Erythroblast (primary cell): ENCODE results near the gene RAB11FIP3.
A peak's percentile ranks its signal among the peaks of the same experiment; 100 is the strongest.

Experiments used
- DNase-seq, 2 experiments: peaks; one replicate each; lab custom pipeline; 2025; lab: John Stamatoyannopoulos, UW
- GATA1 ChIP-seq: IDR thresholded peaks from 2 replicates; pipeline ENCODE4 v1.6.1; 2011; ENCODE audit warnings: low read depth, mild to moderate bottlenecking, control low read depth, low read length, moderate library complexity
- POLR2A ChIP-seq: IDR thresholded peaks from 2 replicates; pipeline ENCODE4 v1.6.1; 2011; ENCODE audit warnings: mild to moderate bottlenecking, low read length

RAB11FIP3 gene

GRCh38 chr16:523097-523741 lies 97.8 kb downstream of the RAB11FIP3 start:
- no peak for DNase-seq
- TF ChIP-seq POLR2A (no peak), GATA1 (no peak)

GRCh38 chr16:524274-525040 lies 99.0 kb downstream of the RAB11FIP3 start:
- TF ChIP-seq POLR2A (peak; percentile 7), GATA1 (no peak)
- DNase-seq, result no peak

- DNase-seq, result no peak
- TF ChIP-seq POLR2A, result no peak
Measured at GRCh38 chr16:525123-525519, 99.7 kb downstream of the RAB11FIP3 start.

- no peak for TF ChIP-seq GATA1
- TF ChIP-seq POLR2A, result no peak
- peak; percentile 42 to 54 for DNase-seq
Measured at GRCh38 chr16:525520-526180, 100.2 kb downstream of the RAB11FIP3 start.

GRCh38 chr16:526181-527014 lies 100.9 kb downstream of the RAB11FIP3 start:
- DNase-seq, result peak; percentile 82 to 84
- no peak for TF ChIP-seq POLR2A
- no peak for TF ChIP-seq GATA1

GRCh38 chr16:527015-527903 lies 101.8 kb downstream of the RAB11FIP3 start, which contains the start of gene CAPN15:
Gene CAPN15 (plus strand): TSS chr16:527712. CDS start chr16:546839, 19,127 bp downstream.
- TF ChIP-seq GATA1, result no peak
- TF ChIP-seq POLR2A, result peak; percentile 81
- peak; percentile 95 to 98 for DNase-seq

- TF ChIP-seq POLR2A (peak; percentile 56), GATA1 (no peak)
- DNase-seq, result peak; percentile 71 to 79
Measured at GRCh38 chr16:528111-529011, 102.9 kb downstream of the RAB11FIP3 start.

- TF ChIP-seq POLR2A, result peak; percentile 30
- no peak for TF ChIP-seq GATA1
- DNase-seq, result no peak
Measured at GRCh38 chr16:529012-529575, 103.6 kb downstream of the RAB11FIP3 start.

GRCh38 chr16:530111-530817 lies 104.8 kb downstream of the RAB11FIP3 start:
- DNase-seq, result peak in 1 of 2 experiments; percentile 27

GRCh38 chr16:531494-532125 lies 106.2 kb downstream of the RAB11FIP3 start:
- no peak for TF ChIP-seq POLR2A
- no peak for TF ChIP-seq GATA1
- no peak for DNase-seq

More at GRCh38 chr16:530111-530817, 104.8 kb downstream of the RAB11FIP3 start:
- no peak for TF ChIP-seq GATA1
- TF ChIP-seq POLR2A, result no peak
